Neural crest cell (in vitro differentiated cells): Measurements from ENCODE around the gene FAM9A. TPM values are rescaled to one million over a fixed set of nuclear protein-coding genes. Genes with fewer than 3 reads are reported as not detected.

Experiments
- DNase-seq: peaks from one replicate; pipeline ENCODE4 v3.0.0; 2021; ENCODE audit warnings: low read depth, mixed read lengths, low spot score
- H3K27ac Mint-ChIP-seq: one replicate; pipeline ENCODE4 v1.8.0; 2021; ENCODE audit warnings: mild to moderate bottlenecking, mixed read lengths; ENCODE audit not compliant: unreplicated experiment
- H3K27me3 Mint-ChIP-seq: 2 replicates; pipeline ENCODE4 v1.8.0; 2021; ENCODE audit warnings: low read depth, mild to moderate bottlenecking, mixed read lengths
- H3K36me3 Mint-ChIP-seq: 2 replicates; pipeline ENCODE4 v1.8.0; 2021; ENCODE audit warnings: low read depth, mild to moderate bottlenecking, mixed read lengths
- H3K4me1 Mint-ChIP-seq: 2 replicates; pipeline ENCODE4 v1.8.0; 2021; ENCODE audit warnings: mixed read lengths
- H3K4me3 Mint-ChIP-seq: one replicate; pipeline ENCODE4 v1.8.0; 2021; ENCODE audit warnings: mild to moderate bottlenecking, mixed read lengths
- H3K9me3 Mint-ChIP-seq: 2 replicates; pipeline ENCODE4 v1.8.0; 2021; ENCODE audit warnings: mixed read lengths
- total RNA-seq: library from RNA; stranded (reverse); gene quantifications from 2 replicates; pipeline ENCODE4 v1.2.1, GENCODE V29; 2021
- TF ChIP-seq, protein P1 (sequence below): fragments of 200-600 bp; sonication (generic); conservative IDR thresholded peaks from 2 replicates; pipeline ENCODE4 v1.5.0; 2021; ENCODE audit warnings: antibody characterized with exemption, mild to moderate bottlenecking

FAM9A gene
- total RNA-seq, 1 donor from 2014 or later: not detected

DNA sequence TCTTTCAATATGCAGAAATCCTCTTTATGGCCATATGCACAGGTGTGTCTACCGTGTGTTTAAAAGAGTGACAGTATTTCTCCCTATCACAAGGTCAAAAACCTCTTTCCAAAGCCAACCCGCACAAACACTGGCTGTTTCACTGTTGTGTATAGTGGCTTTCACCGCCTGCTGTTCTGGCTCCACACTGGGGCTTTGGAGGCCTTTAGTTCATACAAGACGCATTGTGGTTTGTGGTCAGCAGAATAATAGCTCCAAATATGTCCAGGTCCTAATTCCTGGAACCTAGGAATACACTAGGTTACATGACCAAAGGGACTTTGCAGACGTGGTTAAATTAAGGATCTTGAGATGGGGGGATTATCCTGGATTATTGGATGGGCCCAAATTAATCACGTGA, 40.7 kb upstream of the FAM9A start:
- TF ChIP-seq, protein P1, sequence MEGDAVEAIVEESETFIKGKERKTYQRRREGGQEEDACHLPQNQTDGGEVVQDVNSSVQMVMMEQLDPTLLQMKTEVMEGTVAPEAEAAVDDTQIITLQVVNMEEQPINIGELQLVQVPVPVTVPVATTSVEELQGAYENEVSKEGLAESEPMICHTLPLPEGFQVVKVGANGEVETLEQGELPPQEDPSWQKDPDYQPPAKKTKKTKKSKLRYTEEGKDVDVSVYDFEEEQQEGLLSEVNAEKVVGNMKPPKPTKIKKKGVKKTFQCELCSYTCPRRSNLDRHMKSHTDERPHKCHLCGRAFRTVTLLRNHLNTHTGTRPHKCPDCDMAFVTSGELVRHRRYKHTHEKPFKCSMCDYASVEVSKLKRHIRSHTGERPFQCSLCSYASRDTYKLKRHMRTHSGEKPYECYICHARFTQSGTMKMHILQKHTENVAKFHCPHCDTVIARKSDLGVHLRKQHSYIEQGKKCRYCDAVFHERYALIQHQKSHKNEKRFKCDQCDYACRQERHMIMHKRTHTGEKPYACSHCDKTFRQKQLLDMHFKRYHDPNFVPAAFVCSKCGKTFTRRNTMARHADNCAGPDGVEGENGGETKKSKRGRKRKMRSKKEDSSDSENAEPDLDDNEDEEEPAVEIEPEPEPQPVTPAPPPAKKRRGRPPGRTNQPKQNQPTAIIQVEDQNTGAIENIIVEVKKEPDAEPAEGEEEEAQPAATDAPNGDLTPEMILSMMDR: no peak

DNA sequence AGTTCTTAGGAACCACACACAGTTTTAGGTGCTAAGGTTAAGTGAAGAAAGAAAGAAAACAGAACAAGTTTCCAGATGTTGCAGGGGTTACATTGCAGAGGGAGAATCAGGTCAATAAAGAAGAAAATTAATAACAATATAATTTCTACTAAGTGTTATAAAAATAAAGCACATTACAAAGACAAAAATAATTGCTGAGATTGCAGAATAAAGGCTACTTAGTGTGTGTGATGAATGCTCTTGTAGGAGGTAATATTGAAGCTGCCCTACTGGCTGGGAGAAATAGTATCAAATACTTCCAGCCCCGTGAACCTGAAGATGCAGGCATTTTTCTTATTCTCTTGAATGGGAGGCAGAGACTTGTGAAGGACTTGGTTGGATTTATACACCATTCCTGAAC, 33.2 kb upstream of the FAM9A start:
- peaks cover 6% of the 10 kb centered on the region for H3K9me3 Mint-ChIP-seq
- H3K36me3 Mint-ChIP-seq: no peaks in the 10 kb centered on the region
- no peak overlapping the region for H3K4me3 Mint-ChIP-seq
- TF ChIP-seq, protein P1: no peak
- no peaks in the 10 kb centered on the region for H3K4me1 Mint-ChIP-seq
- DNase-seq: no peak
- peaks cover 2% of the 10 kb centered on the region for H3K27me3 Mint-ChIP-seq
- H3K27ac Mint-ChIP-seq: no peak overlapping the region

More for the DNA sequence above, 40.7 kb upstream of the FAM9A start:
- peaks cover 2% of the 10 kb centered on the region for H3K27me3 Mint-ChIP-seq
- no peak for DNase-seq
- peaks cover 8% of the 10 kb centered on the region for H3K9me3 Mint-ChIP-seq
- no peak overlapping the region for H3K4me3 Mint-ChIP-seq
- H3K4me1 Mint-ChIP-seq: no peaks in the 10 kb centered on the region
- no peaks in the 10 kb centered on the region for H3K36me3 Mint-ChIP-seq
- no peak overlapping the region for H3K27ac Mint-ChIP-seq

DNA sequence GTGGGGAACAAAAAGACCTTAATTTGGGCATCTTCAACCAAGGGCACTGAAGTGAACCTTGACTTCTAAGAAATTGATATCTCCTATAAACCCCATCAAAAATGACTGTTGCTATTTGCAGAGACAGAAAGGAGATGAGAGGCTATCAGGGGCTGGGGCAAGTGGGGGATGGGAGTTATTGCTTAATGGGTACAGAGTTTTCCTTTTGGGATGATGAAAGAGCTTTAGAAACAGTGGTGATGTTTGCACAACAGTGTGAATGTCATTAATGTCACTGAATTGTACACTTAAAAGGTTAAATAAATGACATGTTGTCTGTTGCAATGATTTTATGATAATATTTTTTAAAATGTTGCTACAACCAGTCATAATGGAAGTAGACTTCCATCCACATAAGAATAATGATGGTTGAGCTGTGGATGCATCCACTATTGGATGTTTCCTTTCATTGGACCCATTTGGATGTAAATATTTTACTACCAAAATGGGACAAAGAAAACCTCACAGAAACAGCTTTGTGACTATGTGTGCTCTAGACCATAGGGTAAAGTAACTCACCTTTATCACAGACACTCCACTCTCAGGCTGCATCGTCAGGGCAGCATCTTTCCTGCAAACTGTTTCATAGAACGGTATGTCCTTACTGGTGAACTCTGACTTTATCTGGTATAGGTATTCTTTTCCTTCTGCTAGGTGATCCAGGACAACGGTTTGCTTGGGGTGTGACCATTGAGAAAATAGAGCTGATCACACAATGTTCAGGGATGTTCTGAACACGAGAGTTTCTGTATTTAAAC, 31.6 kb upstream of the FAM9A start:
- Mint-ChIP-seq H3K9me3 (peaks cover 4% of the 10 kb centered on the region), H3K36me3 (no peaks in the 10 kb centered on the region), H3K4me3 (no peak overlapping the region), H3K27me3 (peaks cover under 1% of the 10 kb centered on the region), H3K4me1 (no peaks in the 10 kb centered on the region), H3K27ac (no peak overlapping the region)
- DNase-seq: no peak
- TF ChIP-seq, protein P1: no peak

DNA sequence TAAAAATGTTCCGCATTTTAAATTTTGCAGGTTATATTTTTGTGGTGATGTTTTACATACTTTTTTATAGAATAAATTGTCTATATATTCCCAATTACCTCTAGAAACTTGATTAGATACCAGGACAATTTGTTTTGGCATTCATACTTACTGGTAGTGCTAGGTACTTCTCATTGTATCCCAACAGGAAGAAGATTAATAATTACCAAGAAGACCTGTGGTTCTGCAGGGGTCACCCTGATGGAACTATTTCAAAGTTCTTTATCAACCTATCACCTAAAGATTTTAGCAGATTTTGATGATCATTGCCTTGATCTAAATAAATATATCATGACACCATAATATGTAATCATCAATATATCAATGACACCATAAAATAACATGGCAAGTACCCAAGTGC, 22.5 kb upstream of the FAM9A start:
- TF ChIP-seq, protein P1: no peak

DNA sequence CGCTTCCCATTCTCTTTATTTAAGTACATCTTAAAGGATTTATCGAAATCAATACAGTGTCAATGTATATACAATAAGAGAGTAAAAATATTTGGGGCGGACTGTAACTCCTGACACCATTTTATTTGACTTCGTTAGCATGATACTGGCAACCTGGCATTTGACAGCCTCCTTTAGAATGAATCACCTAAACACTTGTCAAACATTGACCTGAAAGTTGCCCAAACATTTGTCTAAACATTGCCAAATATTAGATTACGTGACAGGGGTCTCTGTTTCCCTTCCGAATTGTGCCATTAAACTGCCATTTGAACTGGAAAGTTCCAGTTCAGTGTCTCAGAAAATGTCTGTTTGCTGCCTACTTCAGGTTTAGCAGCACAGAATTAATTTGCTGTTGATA, 20.8 kb upstream of the FAM9A start:
- Mint-ChIP-seq H3K4me1 (no peaks in the 10 kb centered on the region), H3K36me3 (no peaks in the 10 kb centered on the region), H3K4me3 (no peak overlapping the region), H3K9me3 (no peaks in the 10 kb centered on the region), H3K27ac (no peak overlapping the region), H3K27me3 (no peaks in the 10 kb centered on the region)
- no peak for DNase-seq
- TF ChIP-seq, protein P1: no peak

More for the DNA sequence above, 22.5 kb upstream of the FAM9A start:
- DNase-seq: no peak
- H3K27me3 Mint-ChIP-seq: no peaks in the 10 kb centered on the region
- no peaks in the 10 kb centered on the region for H3K36me3 Mint-ChIP-seq
- H3K4me1 Mint-ChIP-seq: no peaks in the 10 kb centered on the region
- no peak overlapping the region for H3K27ac Mint-ChIP-seq
- no peaks in the 10 kb centered on the region for H3K9me3 Mint-ChIP-seq
- H3K4me3 Mint-ChIP-seq: no peak overlapping the region
